H54 (cell line): ENCODE results near the gene RCAN2.
"Not testable (repeated sequence)": the region's sequence is repeated elsewhere in the genome, so short reads cannot be mapped to it uniquely, and the experiment has no call there.

Experiments
- DNase-seq: peaks from one replicate; pipeline ENCODE4 v3.0.0; 2011; ENCODE audit warnings: low spot score, mixed read lengths; ENCODE audit not compliant: insufficient read length
- FAIRE-seq: peaks from 3 replicates; lab custom pipeline; 2011; peaks lifted over from hg19 to GRCh38; lab: Jason Lieb, UNC
- POLR2A ChIP-seq: IDR thresholded peaks from 2 replicates; pipeline ENCODE4 v1.6.1; 2011; ENCODE audit warnings: low read depth, mild to moderate bottlenecking, low read length

The RCAN2 gene

DNA sequence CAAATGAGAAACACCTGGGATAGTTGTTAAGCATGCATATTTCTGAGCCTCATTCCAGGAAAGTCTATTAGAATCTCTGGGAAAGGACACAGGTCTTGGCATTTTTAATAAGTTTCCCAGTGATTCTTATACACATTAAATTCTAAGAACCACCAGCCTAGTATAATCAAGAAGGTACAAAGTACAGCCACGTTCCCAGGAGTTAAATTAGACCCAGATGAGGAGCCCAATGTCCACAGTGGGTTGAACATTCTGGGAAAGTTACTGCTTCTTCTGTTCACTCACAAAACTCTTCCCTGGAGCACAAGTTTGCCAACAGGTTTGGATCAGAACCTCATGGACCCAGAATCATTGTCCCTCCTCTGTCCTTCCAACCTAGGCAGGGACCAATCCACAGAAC lies 90.4 kb downstream of the RCAN2 start:
- FAIRE-seq: no peak

DNA sequence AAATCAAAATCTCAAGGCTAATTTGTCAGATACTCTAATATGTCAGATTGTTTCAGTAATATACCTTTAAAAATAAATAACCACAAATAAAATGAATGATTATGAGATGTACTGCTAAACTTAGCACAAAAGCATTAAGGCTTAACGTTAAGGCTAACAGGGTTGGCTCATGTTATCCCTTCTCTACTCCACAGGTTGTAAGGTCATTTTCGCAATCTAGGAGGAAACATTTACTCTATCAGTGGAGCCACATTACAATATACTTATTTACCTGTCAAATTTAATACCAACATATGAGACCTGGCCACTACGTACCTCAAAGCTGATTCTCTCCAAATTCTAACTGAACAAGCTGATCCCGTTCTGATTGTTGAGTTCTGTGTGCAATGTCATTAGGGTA lies 95.7 kb downstream of the RCAN2 start:
- TF ChIP-seq POLR2A: no peak
- FAIRE-seq (no peak), DNase-seq (no peak)

More for the DNA sequence above, 90.4 kb downstream of the RCAN2 start:
- DNase-seq: no peak
- TF ChIP-seq POLR2A: no peak

DNA sequence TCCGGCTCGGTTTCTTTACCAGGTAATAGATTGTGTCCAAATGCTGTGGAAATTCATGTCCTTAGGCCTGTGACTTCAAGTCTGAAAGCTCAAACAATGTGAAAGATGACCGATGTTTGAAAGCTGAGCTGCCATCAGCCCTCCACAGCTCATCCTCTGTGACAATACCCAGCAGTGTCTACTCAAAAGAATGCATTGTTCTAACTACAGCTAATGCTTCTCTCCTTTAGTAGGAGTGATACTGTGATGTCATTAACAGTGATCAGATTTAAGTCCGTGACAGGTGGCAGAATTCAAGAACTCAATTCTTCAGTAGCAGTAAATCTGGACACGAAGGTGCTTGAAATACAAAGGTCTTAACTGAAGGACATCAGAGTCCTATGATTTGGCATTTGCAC lies 97.3 kb downstream of the RCAN2 start:
- no peak for TF ChIP-seq POLR2A
- FAIRE-seq: no peak
- no peak for DNase-seq

DNA sequence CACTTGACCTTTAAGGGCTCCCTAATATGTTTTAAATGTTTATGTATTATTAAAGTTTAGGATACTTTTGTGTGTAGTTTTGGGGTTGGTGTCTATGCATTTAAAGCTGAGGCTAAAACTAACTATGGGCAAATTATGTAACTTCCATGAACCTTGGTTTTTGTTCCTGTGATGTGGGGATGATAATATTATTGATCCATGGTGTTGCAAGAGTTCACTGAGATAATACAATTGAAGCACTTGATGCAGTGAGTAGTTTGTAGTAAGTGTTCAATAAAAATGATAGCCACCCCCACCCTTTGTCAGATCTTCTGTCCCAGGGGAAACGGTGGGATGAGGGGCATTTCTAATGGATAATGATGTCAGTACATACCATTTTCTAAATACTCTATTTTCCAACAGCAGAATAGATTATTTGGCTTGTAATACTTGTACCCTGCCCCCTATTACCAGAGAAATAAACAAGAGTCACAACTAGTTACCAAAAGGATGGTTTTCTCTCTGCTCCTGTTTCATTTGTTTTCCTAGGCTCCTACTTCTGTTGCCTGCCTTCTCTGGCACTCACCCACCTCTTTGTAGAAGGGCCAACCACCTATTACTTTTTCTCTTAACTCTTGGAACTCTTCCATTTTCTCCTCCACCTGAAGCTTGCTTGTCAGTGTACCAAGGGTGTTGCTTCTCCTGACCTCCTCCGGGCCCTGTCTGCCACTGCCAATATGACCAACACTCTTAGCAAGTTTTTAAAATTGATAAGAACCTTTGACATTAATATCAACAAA lies 97.9 kb downstream of the RCAN2 start:
- FAIRE-seq: no peak
- no peak for DNase-seq
- TF ChIP-seq POLR2A: no peak

DNA sequence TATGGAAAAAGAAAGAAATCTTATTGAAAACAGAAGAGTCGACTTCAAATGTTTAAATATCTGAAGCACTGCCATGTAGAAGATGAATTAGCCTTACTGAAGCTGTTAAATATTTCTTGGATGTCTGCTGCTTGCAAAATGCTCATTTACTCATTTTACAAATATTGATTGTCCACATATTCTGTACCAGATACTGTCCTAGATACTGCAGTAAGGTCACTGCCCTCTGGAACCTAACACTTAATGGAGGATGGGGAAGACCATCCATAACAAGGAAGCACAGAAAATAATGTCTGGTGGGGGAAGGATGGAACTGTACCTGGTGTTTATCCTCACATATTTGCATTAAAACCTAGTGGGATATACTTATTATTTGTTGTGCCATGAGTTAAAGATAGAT lies 99.0 kb downstream of the RCAN2 start:
- TF ChIP-seq POLR2A: no peak
- FAIRE-seq (no peak), DNase-seq (no peak)

DNA sequence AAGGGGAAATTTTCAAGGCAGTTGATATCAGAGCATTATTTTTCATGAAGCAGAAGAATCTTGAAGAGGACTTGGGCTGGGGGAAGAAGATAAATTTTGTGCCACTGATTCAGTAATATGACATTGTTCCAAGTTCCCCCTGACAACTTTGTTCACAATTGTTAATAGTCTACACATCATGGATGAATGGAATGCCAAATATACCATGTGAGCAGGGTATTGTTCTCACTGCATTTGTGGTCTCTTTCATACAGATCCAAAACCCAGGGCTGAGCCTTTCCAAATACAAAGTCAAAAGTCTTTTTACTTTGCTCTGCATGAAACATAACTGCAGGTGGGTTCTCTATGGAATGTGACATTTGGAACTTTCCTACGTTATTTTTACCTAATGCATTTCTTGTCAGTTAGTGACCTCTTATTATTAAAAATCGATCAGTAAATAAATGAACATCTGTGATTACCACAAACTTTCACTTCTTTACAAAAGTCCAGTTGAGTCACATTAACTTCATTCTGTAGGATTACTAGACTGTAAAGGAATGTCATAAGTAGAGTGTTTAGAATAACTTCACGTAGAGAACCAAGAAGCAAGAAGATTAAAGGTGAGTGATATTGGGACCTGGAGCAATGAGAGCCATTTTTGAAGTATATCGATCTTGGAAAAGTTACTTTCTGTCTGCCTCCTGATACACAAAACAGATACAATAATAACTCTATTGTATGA lies 100.9 kb downstream of the RCAN2 start:
- no peak for TF ChIP-seq POLR2A
- FAIRE-seq (no peak), DNase-seq (no peak)

DNA sequence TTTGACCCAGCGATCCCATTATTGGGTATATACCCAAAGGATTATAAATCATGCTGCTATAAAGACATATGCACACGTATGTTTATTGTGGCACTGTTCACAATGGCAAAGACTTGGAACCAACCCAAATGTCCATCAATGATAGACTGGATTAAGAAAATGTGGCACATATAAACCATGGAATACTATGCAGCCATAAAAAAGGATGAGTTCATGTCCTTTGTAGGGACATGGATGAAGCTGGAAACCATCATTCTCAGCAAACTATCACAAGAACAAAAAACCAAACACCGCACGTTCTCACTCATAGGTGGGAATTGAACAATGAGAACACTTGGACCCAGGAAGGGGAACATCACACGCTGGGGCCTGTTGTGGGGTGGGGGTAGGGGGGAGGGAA lies 103.5 kb downstream of the RCAN2 start:
- not testable (repeated sequence) for DNase-seq, FAIRE-seq

DNA sequence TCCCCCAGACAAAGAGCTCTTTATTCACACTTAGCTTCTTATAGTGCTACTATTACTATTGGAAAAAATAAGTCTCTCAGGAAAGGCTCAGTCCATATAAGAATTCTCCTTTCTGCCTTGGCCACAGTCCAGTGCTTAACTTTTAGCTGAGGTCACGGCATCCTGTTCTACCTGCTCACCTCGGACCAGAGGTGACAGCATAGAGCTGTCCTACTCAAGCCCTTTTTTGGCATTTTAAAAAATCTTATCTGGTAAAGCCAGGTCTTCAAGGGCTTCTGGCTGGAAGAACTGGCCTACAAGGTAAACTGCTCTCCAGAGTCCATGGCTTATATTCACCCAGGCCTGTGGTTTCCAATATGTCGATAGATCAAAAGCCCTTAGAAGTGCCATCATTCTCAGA lies 109.7 kb downstream of the RCAN2 start:
- DNase-seq (no peak), FAIRE-seq (no peak)
- TF ChIP-seq POLR2A: no peak

DNA sequence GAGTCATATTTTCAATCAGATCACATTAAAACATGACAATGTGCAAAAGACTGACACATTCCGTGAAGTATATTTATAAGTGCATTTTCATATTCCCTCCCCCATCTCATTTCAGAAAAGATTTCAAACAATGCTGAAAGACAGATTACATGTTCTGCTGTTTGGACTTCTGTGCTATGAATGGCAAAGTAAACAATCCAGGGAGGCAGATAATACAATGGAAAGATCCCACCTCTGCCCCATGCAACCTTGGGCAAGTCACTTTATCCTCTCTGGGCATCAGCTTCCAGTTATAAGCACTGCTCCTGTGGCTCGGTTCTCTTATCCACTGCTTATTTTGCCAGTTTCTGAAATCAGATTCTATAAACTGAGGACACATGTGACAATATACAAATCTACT lies 110.2 kb downstream of the RCAN2 start:
- no peak for TF ChIP-seq POLR2A
- FAIRE-seq (no peak), DNase-seq (no peak)

DNA sequence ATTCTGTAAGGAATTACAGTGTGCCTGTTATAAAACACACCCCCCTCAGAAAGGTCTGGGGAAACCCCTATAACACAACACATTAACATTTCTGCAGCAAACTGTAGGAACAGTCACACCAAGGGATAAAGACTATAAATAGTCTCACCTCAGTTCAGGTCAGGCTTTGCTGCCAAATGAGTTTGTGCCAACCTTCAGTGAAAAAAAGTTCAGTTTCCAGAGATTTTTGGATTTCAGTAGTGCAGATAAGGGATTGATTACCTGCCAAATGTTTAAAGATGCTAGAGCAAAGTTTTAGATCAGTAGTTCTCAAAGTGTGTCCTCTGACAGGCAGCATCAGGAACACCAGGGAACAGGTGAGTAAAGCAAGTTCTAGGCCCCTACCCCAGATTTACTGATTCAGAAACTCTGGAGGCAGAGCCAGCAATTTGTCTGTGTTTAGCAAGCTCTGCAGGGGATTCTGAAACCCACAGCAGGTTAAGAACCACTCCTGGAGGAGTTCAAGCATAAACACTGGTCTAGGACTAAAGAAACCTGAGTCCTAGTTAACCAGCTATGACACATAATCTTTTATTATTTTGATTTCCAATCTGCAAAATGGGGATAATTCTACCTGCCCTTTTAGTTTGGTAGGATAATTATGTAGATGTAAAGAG lies 111.0 kb downstream of the RCAN2 start:
- FAIRE-seq: no peak

DNA sequence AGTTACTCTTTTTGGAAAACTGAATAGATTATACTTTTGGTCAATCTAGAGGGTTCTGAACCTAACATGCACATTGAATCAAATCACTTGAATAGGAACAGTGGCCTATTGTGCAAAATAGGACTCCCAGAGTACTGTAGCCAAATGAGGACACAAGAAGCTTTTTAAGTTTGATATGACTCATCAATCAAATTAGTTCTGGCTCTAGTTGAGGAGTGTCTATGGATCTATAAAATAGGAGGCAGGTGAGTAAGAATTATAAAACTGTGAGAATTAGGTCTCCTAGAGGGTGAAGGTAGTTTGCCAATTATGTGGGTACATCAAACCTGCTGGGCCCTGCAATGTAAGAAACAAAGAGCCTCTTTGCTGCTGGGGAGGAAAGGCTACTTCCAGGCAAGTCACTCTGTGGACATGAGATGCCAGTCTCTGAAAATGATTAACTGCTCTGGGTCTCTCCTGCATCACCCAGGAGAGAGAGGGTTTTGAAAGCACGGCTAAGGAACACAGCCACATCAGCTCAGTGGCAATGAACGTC lies 112.3 kb downstream of the RCAN2 start:
- TF ChIP-seq POLR2A: no peak
- DNase-seq: no peak
- FAIRE-seq: no peak

More for the DNA sequence above, 111.0 kb downstream of the RCAN2 start:
- DNase-seq: no peak
- TF ChIP-seq POLR2A: no peak

DNA sequence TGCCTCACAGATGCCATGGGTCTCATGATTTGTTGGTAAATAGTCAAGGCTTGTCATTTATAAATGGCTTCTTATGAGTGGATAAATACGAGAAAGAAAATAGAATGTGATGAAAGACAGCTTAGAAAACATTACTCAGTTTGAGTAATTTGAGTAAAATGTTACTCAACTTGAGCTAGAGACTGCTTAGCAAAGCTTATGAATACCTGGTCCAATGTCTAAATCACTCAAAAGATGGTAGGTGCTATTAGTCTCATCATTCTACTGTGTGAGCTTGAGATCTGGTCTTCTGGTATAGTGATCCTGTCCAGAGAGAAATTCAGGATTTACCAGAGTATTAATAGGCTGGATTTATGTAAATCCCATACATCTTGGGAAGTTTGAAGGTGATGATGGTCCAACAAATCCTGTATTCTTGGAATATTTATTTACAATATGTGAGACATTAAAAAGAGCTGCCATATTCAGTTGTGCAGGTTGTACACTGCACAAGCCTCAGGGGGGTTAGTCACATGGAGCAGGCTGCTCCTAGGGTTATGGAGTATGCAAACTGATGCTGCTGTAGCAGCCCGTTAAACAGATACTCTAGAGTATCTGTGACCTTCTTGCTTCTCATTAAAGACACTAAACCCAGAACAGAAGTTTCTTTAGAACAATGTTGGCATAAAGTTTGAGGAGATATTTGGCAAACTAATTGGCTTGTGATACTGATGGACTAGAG lies 112.9 kb downstream of the RCAN2 start:
- TF ChIP-seq POLR2A: no peak
- FAIRE-seq (no peak), DNase-seq (no peak)

DNA sequence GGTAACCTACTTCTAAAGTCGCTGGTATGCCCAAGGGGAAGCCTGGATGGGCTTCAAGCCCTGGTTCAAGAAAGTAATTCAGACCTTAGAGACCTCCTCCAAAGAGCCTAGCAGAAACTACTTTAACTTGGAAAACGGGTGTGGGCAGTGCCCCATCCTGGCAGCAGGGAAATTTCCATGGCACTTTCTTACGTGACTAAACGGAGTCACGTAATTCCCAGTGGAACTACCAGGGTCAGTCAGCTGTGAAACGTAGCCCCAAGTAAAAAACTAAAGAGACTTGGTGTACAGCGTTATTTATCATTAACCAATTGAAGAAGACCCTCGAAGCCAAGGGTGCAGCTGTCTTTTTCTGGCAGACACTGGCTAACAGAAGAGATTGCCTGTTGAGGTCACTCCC lies 114.0 kb downstream of the RCAN2 start:
- TF ChIP-seq POLR2A: no peak
- FAIRE-seq (no peak), DNase-seq (no peak)
